SK-N-SH (cell line): ENCODE data around the gene TIMM23.

ENCODE experiments used
- CTCF ChIP-seq: fragments of 200-600 bp; sonication (generic); IDR thresholded peaks from 2 replicates; pipeline ENCODE4 v1.6.1; 2017; ENCODE audit warnings: antibody characterized with exemption, mild to moderate bottlenecking, moderate library complexity
- EP300 ChIP-seq, 2 experiments: IDR thresholded peaks; 2 replicates each; pipeline versions ENCODE4 v1.4.0 to v1.6.1; 2012; ENCODE audit warnings: borderline replicate concordance in 1 of 2, low read depth in 1 of 2, low read length in 1 of 2
- FOXJ3 ChIP-seq: sonication (generic); formaldehyde crosslinking; IDR thresholded peaks from 2 replicates; pipeline ENCODE4 v1.5.1; 2020; ENCODE audit warnings: mild to moderate bottlenecking, missing genetic modification reagents
- GABPA ChIP-seq: IDR thresholded peaks from 2 replicates; pipeline ENCODE4 v1.4.0; 2012; ENCODE audit warnings: low read depth, mild to moderate bottlenecking
- MAX ChIP-seq: IDR thresholded peaks from 2 replicates; pipeline ENCODE4 v1.4.0; 2012; ENCODE audit warnings: low read depth
- MEF2A ChIP-seq: IDR thresholded peaks from 2 replicates; pipeline ENCODE4 v1.4.0; 2012; ENCODE audit warnings: low read depth, borderline replicate concordance
- PBX3 ChIP-seq: IDR thresholded peaks from 2 replicates; pipeline ENCODE4; 2012
- POLR2AphosphoS5 ChIP-seq: IDR thresholded peaks from 2 replicates; pipeline ENCODE4 v1.6.1; 2012; ENCODE audit warnings: low read depth, low read length
- RCOR1 ChIP-seq: fragments of 150-350 bp; IDR thresholded peaks from 2 replicates; pipeline ENCODE4 v1.6.1; 2017; ENCODE audit warnings: antibody characterized with exemption, low read length
- RXRA ChIP-seq: IDR thresholded peaks from 2 replicates; pipeline ENCODE4 v1.4.0; 2012; ENCODE audit warnings: low read depth, mild to moderate bottlenecking, borderline replicate concordance
- TCF12 ChIP-seq: IDR thresholded peaks from 2 replicates; pipeline ENCODE4 v1.4.0; 2012
- TEAD4 ChIP-seq: IDR thresholded peaks from 2 replicates; pipeline ENCODE4 v1.4.0; 2012; ENCODE audit warnings: mild to moderate bottlenecking, borderline replicate concordance; ENCODE audit not compliant: insufficient read depth
- YY1 ChIP-seq: IDR thresholded peaks from 2 replicates; pipeline ENCODE4 v1.4.0; 2012; ENCODE audit warnings: low read depth, mild to moderate bottlenecking

- TF ChIP-seq PBX3 = no peak
- no peak for TF ChIP-seq CTCF
- TF ChIP-seq RXRA = no peak
- TF ChIP-seq MEF2A = no peak
- TF ChIP-seq YY1 = no peak
- no peak for TF ChIP-seq POLR2AphosphoS5
- TF ChIP-seq GABPA = no peak
- no peak for TF ChIP-seq EP300 (IDR thresholded peaks at IDR 0.05; ENCODE audit: borderline replicate concordance in 1 of 2, low read depth in 1 of 2, low read length in 1 of 2)
- TF ChIP-seq MAX = no peak
- TF ChIP-seq TEAD4 = no peak
- TF ChIP-seq TCF12 = no peak
- TF ChIP-seq FOXJ3 (CRISPR knock-in tag) = no peak
- no peak for TF ChIP-seq RCOR1
Measured at GRCh38 chr10:46004963-46005362, 32.7 kb downstream of the TIMM23 start.
